A549 (cell line): ENCODE results near the gene DEGS1.

ENCODE experiments used
- CHD4 ChIP-seq: fragments of 200-600 bp; sonication (generic); IDR thresholded peaks from 2 replicates; pipeline ENCODE4 v1.6.1; 2016; ENCODE audit warnings: antibody characterized with exemption, mild to moderate bottlenecking, borderline replicate concordance
- ESRRA ChIP-seq: fragments of 150-350 bp; IDR thresholded peaks from 2 replicates; pipeline ENCODE4 v1.6.1; 2014; ENCODE audit warnings: mild to moderate bottlenecking, low read length, borderline replicate concordance
- GATA3 ChIP-seq: IDR thresholded peaks from 2 replicates; pipeline ENCODE4 v1.6.1; 2012; ENCODE audit warnings: borderline replicate concordance
- HDAC2 ChIP-seq: fragments of 200-600 bp; sonication (generic); IDR thresholded peaks from 2 replicates; pipeline ENCODE4 v1.6.1; 2016
- KDM5A ChIP-seq: fragments of 200-600 bp; sonication (generic); IDR thresholded peaks from 2 replicates; pipeline ENCODE4 v1.6.1; 2016; ENCODE audit warnings: antibody characterized with exemption, mild to moderate bottlenecking
- NFE2L2 ChIP-seq: fragments of 150-350 bp; conservative IDR thresholded peaks from 2 replicates; pipeline ENCODE4 v1.6.1; 2014; ENCODE audit warnings: low read length
- POLR2A ChIP-seq: IDR thresholded peaks from 2 replicates; pipeline ENCODE4 v1.6.1; 2012; ENCODE audit warnings: mild to moderate bottlenecking, low read length
- SREBF2 ChIP-seq: fragments of 450-650 bp; IDR thresholded peaks from 2 replicates; pipeline ENCODE4 v1.6.1; 2014; ENCODE audit warnings: mild to moderate bottlenecking, moderate library complexity
- TF ChIP-seq, protein P1 (sequence below): fragments of >200 bp; sonication (Bioruptor Twin); formaldehyde crosslinking; IDR thresholded peaks from 3 replicates; pipeline ENCODE4 v1.5.1; 2016

GRCh38 chr1:224170748-224171478 lies 12.1 kb upstream of the DEGS1 start:
- TF ChIP-seq, protein P1, sequence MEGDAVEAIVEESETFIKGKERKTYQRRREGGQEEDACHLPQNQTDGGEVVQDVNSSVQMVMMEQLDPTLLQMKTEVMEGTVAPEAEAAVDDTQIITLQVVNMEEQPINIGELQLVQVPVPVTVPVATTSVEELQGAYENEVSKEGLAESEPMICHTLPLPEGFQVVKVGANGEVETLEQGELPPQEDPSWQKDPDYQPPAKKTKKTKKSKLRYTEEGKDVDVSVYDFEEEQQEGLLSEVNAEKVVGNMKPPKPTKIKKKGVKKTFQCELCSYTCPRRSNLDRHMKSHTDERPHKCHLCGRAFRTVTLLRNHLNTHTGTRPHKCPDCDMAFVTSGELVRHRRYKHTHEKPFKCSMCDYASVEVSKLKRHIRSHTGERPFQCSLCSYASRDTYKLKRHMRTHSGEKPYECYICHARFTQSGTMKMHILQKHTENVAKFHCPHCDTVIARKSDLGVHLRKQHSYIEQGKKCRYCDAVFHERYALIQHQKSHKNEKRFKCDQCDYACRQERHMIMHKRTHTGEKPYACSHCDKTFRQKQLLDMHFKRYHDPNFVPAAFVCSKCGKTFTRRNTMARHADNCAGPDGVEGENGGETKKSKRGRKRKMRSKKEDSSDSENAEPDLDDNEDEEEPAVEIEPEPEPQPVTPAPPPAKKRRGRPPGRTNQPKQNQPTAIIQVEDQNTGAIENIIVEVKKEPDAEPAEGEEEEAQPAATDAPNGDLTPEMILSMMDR: no peak
- no peak for TF ChIP-seq CHD4
- TF ChIP-seq NFE2L2: no peak
- no peak for TF ChIP-seq ESRRA
- TF ChIP-seq POLR2A: no peak
- TF ChIP-seq HDAC2: no peak
- no peak for TF ChIP-seq KDM5A
- no peak for TF ChIP-seq SREBF2
- TF ChIP-seq GATA3: no peak
